Left ventricle myocardium inferior (tissue), 1 donor: Measurements from ENCODE around the gene WDFY3. TPM values are rescaled to one million over a fixed set of nuclear protein-coding genes. Genes with fewer than 3 reads are reported as not detected.

ENCODE experiments used
- DNase-seq: peaks from one replicate; pipeline ENCODE4 v3.0.0-alpha.2; 2020
- H3K27ac ChIP-seq: fragments of 200-600 bp; replicated peaks from 2 replicates; pipeline ENCODE4 v1.8.0; 2021
- H3K27me3 ChIP-seq: fragments of 200-600 bp; 2 replicates; pipeline ENCODE4 v1.8.0; 2021; ENCODE audit warnings: low read depth
- H3K36me3 ChIP-seq: fragments of 200-600 bp; 2 replicates; pipeline ENCODE4 v1.8.0; 2021
- H3K4me1 ChIP-seq: fragments of 200-600 bp; 2 replicates; pipeline ENCODE4 v1.8.0; 2021
- H3K4me3 ChIP-seq: fragments of 200-600 bp; 2 replicates; pipeline ENCODE4 v1.8.0; 2021; ENCODE audit warnings: mild to moderate bottlenecking, moderate library complexity
- H3K9me3 ChIP-seq: fragments of 200-600 bp; replicated peaks from 2 replicates; pipeline ENCODE4 v1.8.0; 2021
- intact Hi-C: fragments of 100-400 bp; cut with micrococcal nuclease; formaldehyde crosslinking; loops from one replicate; pipeline ENCODE4 v1.11.0; 2022
- total RNA-seq: library from RNA; stranded (reverse); fragmentation: NEBNext Ultra II Directional; extraction: Animal tissue kit (Norgen Biotek cat#: 25700); gene quantifications from one replicate; pipeline ENCODE4 v1.2.1, GENCODE V29; 2021
- TF ChIP-seq, protein P1 (sequence below): fragments of 200-600 bp; IDR thresholded peaks from 2 replicates; pipeline ENCODE4 v1.8.0; 2021; ENCODE audit warnings: antibody characterized with exemption, mild to moderate bottlenecking, borderline replicate concordance
- donor health status: DM: no; HTN: yes; CAD: no; lungs with severe emphysema.

The WDFY3 gene
- total RNA-seq, 1 donor from 2014 or later, result 48.7 TPM

DNA sequence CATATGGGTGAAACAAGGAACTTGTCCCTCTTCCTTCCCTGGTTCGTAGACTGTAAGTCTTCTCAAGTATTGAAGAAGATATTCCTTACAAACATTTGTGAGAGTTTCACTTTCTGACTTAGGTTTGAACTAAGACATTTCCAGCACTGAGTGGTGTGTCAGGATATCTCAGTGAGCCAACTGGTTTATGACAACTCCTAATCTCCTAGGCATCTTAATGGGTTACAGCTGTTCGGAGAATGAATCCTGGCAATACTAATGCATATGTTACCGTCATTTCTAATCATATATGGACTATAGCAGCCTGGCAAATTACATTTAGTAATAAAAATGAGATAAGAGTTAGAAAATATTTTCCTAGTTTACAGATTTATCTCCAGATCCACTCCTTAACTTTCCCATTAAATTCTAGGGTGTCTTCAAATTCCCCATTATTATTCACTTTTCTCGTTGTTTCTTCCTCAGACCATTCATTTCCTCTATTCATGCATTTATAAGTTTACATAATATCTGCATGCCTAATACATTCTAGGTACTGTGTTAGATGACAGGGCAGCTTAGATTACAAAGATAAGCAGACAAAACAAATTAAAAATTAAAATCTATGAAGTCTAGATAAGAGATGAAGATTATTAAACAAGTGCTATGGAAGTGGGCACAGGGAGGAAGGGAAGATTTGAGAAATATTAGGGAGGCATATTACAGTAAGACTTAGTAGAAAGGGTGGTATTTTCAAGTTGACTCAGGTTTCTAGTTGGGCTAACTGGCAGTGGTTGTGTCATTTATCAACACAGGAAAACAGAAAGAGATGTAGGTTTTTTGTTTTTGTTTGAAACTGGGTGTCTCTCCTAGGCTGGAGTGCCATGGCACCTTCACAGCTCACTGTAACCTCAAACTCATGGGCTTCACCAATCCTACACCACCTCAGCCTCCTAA is 173.9 kb downstream of the WDFY3 start:
- no peak overlapping the region for H3K27ac ChIP-seq
- H3K4me1 ChIP-seq, result no peaks in the 10 kb centered on the region
- TF ChIP-seq, protein P1, sequence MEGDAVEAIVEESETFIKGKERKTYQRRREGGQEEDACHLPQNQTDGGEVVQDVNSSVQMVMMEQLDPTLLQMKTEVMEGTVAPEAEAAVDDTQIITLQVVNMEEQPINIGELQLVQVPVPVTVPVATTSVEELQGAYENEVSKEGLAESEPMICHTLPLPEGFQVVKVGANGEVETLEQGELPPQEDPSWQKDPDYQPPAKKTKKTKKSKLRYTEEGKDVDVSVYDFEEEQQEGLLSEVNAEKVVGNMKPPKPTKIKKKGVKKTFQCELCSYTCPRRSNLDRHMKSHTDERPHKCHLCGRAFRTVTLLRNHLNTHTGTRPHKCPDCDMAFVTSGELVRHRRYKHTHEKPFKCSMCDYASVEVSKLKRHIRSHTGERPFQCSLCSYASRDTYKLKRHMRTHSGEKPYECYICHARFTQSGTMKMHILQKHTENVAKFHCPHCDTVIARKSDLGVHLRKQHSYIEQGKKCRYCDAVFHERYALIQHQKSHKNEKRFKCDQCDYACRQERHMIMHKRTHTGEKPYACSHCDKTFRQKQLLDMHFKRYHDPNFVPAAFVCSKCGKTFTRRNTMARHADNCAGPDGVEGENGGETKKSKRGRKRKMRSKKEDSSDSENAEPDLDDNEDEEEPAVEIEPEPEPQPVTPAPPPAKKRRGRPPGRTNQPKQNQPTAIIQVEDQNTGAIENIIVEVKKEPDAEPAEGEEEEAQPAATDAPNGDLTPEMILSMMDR, result no peak
- H3K27me3 ChIP-seq, result no peaks in the 10 kb centered on the region
- H3K9me3 ChIP-seq, result no peaks in the 10 kb centered on the region
- DNase-seq, result no peak
- H3K4me3 ChIP-seq, result no peak overlapping the region
- intact Hi-C loops, result no loop called here
- peaks cover 74% of the 10 kb centered on the region for H3K36me3 ChIP-seq

DNA sequence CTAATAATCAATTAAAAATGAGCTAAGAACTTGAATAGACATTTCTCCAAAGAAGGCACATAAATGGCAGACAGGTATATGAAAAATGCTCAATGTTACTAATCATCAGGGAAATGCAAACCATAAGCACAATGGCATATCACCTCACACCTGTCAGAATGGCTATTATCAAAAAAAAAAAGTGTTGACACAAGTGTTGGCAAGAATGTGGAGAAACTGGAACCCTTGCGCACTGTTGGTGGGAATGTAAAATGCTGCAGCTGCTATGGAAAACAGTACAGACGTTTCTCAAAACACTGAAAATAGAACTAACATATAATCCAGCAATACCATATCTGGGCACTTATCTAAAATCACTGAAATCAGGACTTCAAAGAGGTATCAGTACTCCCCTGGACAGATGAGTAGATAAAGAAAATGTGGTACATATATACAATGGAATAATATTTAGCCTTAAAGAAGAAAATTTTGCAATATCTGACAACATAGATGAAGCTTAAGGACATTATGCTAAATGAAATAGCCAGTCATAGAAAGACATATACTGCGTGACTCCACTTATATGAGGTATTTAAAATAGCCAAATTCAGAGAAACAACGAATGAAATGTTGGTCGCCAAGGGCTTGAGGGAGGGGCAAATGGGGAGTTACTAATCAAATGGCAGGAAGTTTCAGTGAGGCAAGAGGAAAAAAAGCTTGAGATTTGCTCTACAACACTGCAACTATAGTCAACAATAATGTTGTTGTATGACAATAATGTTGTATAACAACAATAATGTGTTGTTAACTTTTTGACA is 175.5 kb downstream of the WDFY3 start:
- H3K4me3 ChIP-seq, result no peak overlapping the region
- peaks cover 74% of the 10 kb centered on the region for H3K36me3 ChIP-seq
- no peak for DNase-seq
- H3K4me1 ChIP-seq, result no peaks in the 10 kb centered on the region
- no peak overlapping the region for H3K27ac ChIP-seq
- TF ChIP-seq, protein P1, result no peak
- no peaks in the 10 kb centered on the region for H3K9me3 ChIP-seq
- intact Hi-C loops, result no loop called here
- H3K27me3 ChIP-seq, result no peaks in the 10 kb centered on the region

DNA sequence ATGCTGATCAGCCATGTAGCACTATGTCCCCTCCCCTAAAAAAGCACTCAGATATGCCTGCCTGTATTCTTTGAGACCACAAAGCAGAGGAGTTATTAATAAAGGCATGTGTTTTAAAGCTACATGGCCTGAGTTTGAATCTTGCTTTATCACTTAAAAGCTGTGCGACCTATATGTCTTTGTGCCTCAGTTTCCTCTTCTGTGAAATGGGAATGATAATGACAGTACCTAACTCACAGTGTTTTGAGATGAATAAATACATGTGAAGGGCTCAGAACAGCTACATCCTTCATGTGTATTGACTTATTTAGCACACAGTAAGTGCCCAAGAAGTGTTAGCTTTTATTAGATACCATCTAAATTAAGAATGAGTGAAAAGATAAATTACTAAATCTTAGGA is 180.0 kb downstream of the WDFY3 start:
- H3K36me3 ChIP-seq, result peaks cover 85% of the 10 kb centered on the region
- H3K27me3 ChIP-seq, result no peaks in the 10 kb centered on the region
- H3K4me1 ChIP-seq, result no peaks in the 10 kb centered on the region
- no peaks in the 10 kb centered on the region for H3K9me3 ChIP-seq
- H3K4me3 ChIP-seq, result no peak overlapping the region
- no peak for DNase-seq
- intact Hi-C loops, result no loop called here
- H3K27ac ChIP-seq, result no peak overlapping the region
- TF ChIP-seq, protein P1, result no peak

DNA sequence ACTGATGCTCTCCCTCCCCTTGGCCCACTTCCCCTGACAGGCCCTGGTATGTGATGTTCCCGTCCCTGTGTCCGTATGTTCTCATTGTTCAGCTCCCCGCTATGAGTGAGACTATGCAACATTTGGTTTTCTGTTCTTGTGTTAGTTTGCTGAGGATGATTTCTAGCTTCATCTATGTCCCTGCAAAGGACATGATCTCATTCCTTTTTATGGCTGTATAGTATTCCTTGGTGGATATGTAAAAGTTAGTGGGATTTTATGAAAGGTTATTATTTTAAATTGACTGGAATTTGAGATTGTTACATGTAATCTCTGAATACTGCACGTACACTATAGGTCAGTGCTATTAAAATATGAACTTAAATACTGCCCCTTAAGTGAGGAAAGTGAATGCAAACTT is 184.0 kb downstream of the WDFY3 start:
- Histone ChIP-seq H3K9me3 (no peaks in the 10 kb centered on the region), H3K4me1 (no peaks in the 10 kb centered on the region), H3K27me3 (no peaks in the 10 kb centered on the region), H3K27ac (no peak overlapping the region), H3K4me3 (no peak overlapping the region), H3K36me3 (peaks cover 95% of the 10 kb centered on the region)
- DNase-seq, result no peak
- intact Hi-C loops, result no loop called here
- TF ChIP-seq, protein P1, result no peak

DNA sequence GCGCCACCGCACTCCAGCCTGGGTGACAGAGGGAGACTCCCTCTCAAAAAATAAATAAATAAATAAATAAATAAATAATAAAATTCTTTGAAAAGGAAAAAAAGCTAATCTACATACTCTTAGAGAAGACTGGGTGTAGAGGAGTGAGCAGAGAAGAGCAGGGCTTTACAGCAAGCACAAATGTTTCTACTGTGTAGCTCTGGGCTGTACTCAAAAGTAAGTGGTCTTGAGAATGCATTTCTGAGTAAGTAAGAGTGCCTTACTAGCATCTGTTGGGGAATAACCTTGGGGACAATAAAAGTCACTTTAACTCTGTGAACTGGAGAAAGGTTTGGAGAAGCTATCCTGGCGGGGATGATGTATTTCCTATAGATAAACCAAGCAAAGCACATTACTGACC is 185.8 kb downstream of the WDFY3 start:
- TF ChIP-seq, protein P1, result no peak
- Histone ChIP-seq H3K36me3 (peaks cover 95% of the 10 kb centered on the region), H3K9me3 (no peaks in the 10 kb centered on the region), H3K27me3 (no peaks in the 10 kb centered on the region), H3K4me3 (no peak overlapping the region), H3K27ac (no peak overlapping the region), H3K4me1 (no peaks in the 10 kb centered on the region)
- intact Hi-C loops, result no loop called here
- DNase-seq, result no peak
